Stomach (tissue), 9 donors: Measurements from ENCODE around the gene BACE2. TPM values are rescaled to one million over a fixed set of nuclear protein-coding genes. Genes with fewer than 3 reads are reported as not detected.

Experiments
- DNase-seq, 2 donors: peaks; one replicate each; pipeline versions ENCODE4 v3.0.0 to v3.0.0-alpha.2; 2013 to 2019
- H3K27ac ChIP-seq, 5 donors: fragments of 200-600 bp in 4 of 5; sonication (generic) in 4 of 5; one replicate each; pipeline ENCODE4 v1.5.1; 2013 to 2019; ENCODE audit warnings: mild to moderate bottlenecking in 1 of 5, moderate library complexity in 1 of 5
- H3K27me3 ChIP-seq, 3 donors: fragments of 200-600 bp; sonication (generic); one replicate each; pipeline ENCODE4 v1.5.1; 2017 to 2019; ENCODE audit warnings: mixed run types in 1 of 3
- H3K36me3 ChIP-seq, 4 donors: fragments of 200-600 bp; sonication (generic); 1 replicate in 3 of 4; 2 replicates in 1 of 4; pipeline ENCODE4 v1.5.1; 2016 to 2019
- H3K4me1 ChIP-seq, 4 donors: fragments of 200-600 bp; sonication (generic); one replicate each; pipeline ENCODE4 v1.5.1; 2016 to 2019
- H3K4me3 ChIP-seq, 4 donors: fragments of 200-600 bp; sonication (generic) in 3 of 4; one replicate each; pipeline ENCODE4 v1.5.1; 2016 to 2019; ENCODE audit warnings: mild to moderate bottlenecking in 1 of 4
- H3K9me3 ChIP-seq, 4 donors: fragments of 200-600 bp; sonication (generic); one replicate each; pipeline ENCODE4 v1.5.1; 2016 to 2019
- EP300 ChIP-seq: sonication (generic); formaldehyde crosslinking; IDR thresholded peaks from one replicate; pipeline ENCODE4 v1.6.1; 2017; ENCODE audit warnings: antibody characterized with exemption
- POLR2A ChIP-seq, 4 donors: fragments of 450-650 bp; IDR thresholded peaks; one replicate each; pipeline ENCODE4 v1.6.1; 2016; ENCODE audit warnings: antibody characterized with exemption in 4 of 4, control low read depth in 2 of 4, mild to moderate bottlenecking in 1 of 4, moderate library complexity in 1 of 4
- POLR2AphosphoS5 ChIP-seq, 3 donors: sonication (generic); formaldehyde crosslinking; IDR thresholded peaks; one replicate each; pipeline ENCODE4 v1.6.1; 2016; ENCODE audit warnings: antibody characterized with exemption in 3 of 3
- WGBS, 5 donors: extraction: QIAGEN DNeasy Blood & Tissue Kit in 3 of 5; methylation state at CpG; one replicate each; pipeline versions ENCODE4 v1.1.5 to v1.1.7; 2013 to 2018; 5-methylcytosine and 5-hydroxymethylcytosine counted together
- intact Hi-C: fragments of 100-400 bp; cut with DNase I; formaldehyde crosslinking; loops from one replicate; pipeline ENCODE4 v1.15.1; 2023; ENCODE audit warnings: low total_unique reads
- polyA plus RNA-seq, 3 donors: library from polyadenylated mRNA; stranded (reverse); fragments of 200-250 nt; gene quantifications; one replicate each; pipeline ENCODE4 v1.2.3, GENCODE V29; 2013
- total RNA-seq, 5 donors: library from RNA; depleted of rRNA; stranded (reverse); fragments of >200 nt; gene quantifications; one replicate each; pipeline versions ENCODE4 v1.1.0 to v1.2.3, GENCODE V29; 2014 to 2016
- TF ChIP-seq, protein P1 (sequence below), 7 experiments: fragments of 450-650 bp in 4 of 7; fragments of 200-600 bp in 3 of 7; sonication (generic) in 3 of 7; IDR thresholded peaks; one replicate each; pipeline ENCODE4 v1.5.1; 2016 to 2019; ENCODE audit warnings: antibody characterized with exemption in 7 of 7, control low read depth in 2 of 7, mild to moderate bottlenecking in 1 of 7
- donor health status: healthy with polysubstance abuse.
- donor health status: Bipolar disorder and iron deficiency.
- donor health status: healthy.

Gene BACE2
- total and polyA plus RNA-seq, 8 donors, result 7.6 to 244 (median 51.4) TPM

DNA sequence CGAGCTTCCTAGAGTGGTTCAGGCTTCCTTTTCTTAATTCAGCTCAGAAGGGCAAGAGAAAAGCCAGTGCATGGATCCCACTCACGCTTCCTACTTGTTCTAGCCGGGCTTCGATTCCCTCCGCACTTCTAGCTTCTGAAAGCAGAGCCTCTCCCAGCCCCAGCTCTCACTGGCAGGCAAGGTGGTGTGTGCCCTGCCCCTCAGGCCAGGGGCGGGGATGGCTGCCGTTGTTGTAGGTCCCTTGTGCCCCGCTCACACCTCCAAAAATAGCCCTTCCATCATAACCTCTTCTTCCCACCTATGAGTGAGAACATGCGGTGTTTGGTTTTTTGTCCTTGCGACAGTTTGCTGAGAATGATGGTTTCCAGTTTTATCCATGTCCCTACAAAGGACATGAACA lies 31.6 kb downstream of the BACE2 start:
- H3K9me3 ChIP-seq, result no peaks in the 10 kb centered on the region
- WGBS, 5 donors, result 83 to 92% (median 91%) methylated on average over 10 of the region's 10 CpGs
- H3K27me3 ChIP-seq, result no peaks in the 10 kb centered on the region
- no peak overlapping the region for H3K4me3 ChIP-seq
- no peak for DNase-seq
- TF ChIP-seq, protein P1, sequence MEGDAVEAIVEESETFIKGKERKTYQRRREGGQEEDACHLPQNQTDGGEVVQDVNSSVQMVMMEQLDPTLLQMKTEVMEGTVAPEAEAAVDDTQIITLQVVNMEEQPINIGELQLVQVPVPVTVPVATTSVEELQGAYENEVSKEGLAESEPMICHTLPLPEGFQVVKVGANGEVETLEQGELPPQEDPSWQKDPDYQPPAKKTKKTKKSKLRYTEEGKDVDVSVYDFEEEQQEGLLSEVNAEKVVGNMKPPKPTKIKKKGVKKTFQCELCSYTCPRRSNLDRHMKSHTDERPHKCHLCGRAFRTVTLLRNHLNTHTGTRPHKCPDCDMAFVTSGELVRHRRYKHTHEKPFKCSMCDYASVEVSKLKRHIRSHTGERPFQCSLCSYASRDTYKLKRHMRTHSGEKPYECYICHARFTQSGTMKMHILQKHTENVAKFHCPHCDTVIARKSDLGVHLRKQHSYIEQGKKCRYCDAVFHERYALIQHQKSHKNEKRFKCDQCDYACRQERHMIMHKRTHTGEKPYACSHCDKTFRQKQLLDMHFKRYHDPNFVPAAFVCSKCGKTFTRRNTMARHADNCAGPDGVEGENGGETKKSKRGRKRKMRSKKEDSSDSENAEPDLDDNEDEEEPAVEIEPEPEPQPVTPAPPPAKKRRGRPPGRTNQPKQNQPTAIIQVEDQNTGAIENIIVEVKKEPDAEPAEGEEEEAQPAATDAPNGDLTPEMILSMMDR (IDR thresholded peaks at IDR 0.05), result no peak
- TF ChIP-seq POLR2AphosphoS5 (IDR thresholded peaks at IDR 0.05) (no peak), POLR2A (IDR thresholded peaks at IDR 0.05) (no peak), EP300 (no peak)
- peaks cover 8 to 39% (median 18%) of the 10 kb centered on the region in 4 donors for H3K4me1 ChIP-seq
- intact Hi-C loops, result no loop called here
- H3K27ac ChIP-seq, result no peak overlapping the region
- peaks cover 0 to 8% (median 4%) of the 10 kb centered on the region in 4 donors for H3K36me3 ChIP-seq

DNA sequence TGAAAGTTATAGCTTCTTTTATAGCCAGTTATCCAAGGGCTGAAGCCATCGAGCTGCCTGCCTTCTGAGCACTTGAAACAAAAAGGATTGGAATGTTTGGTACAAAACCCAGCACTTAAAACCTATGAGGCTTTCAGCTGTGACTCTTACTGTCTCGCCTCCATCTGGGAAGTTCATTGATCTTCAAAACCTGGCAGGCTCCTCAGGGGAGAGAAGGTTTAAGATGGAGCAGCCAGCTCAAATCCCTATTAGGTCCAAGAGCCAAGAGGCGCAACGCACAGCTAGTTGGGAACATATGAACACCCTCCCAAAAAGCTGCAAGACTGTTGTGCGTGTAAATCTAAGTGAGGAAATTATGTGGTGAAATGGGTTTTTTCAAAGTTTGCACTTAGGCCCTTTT lies 33.4 kb downstream of the BACE2 start:
- peaks cover 8 to 23% (median 15%) of the 10 kb centered on the region in 4 donors for H3K4me1 ChIP-seq
- peaks cover 0 to 14% (median 2%) of the 10 kb centered on the region in 4 donors for H3K36me3 ChIP-seq
- no peak for DNase-seq
- no peak overlapping the region for H3K27ac ChIP-seq
- 80 to 89% (median 88%) methylated on average over 5 of the region's 5 CpGs for WGBS, 5 donors
- no peaks in the 10 kb centered on the region for H3K9me3 ChIP-seq
- no peak overlapping the region for H3K4me3 ChIP-seq
- no peaks in the 10 kb centered on the region for H3K27me3 ChIP-seq
- intact Hi-C loops, result no loop called here
- TF ChIP-seq EP300, result no peak
- TF ChIP-seq POLR2A (IDR thresholded peaks at IDR 0.05), result no peak
- TF ChIP-seq POLR2AphosphoS5 (IDR thresholded peaks at IDR 0.05), result no peak
- TF ChIP-seq, protein P1 (IDR thresholded peaks at IDR 0.05), result no peak

DNA sequence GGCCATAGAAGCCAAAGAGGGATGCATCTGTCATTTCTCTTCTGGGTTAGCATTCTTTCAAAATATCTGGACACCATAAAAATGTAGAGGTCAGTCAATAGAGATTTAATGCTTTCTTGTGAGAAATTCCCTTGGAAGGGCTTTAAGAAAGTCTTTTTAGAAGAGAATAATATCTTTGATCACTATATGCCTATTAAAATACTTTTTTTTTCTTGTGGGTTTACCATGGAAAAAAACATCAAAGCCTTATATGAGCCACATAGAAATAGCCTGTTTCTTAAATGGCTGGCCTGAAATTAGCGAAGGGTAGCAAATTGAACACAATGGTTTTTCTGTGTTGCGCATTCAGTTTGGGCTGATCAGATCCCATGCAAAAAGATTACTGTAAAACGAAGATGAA lies 36.8 kb downstream of the BACE2 start:
- no peak overlapping the region for H3K4me3 ChIP-seq
- intact Hi-C loops, result no loop called here
- H3K27ac ChIP-seq, result no peak overlapping the region
- peaks cover 0 to 15% (median 2%) of the 10 kb centered on the region in 4 donors for H3K36me3 ChIP-seq
- no peaks in the 10 kb centered on the region for H3K9me3 ChIP-seq
- DNase-seq, result no peak
- no peak for TF ChIP-seq POLR2A (IDR thresholded peaks at IDR 0.05)
- no peak for TF ChIP-seq POLR2AphosphoS5 (IDR thresholded peaks at IDR 0.05)
- TF ChIP-seq, protein P1 (IDR thresholded peaks at IDR 0.05), result no peak
- TF ChIP-seq EP300, result no peak
- no peaks in the 10 kb centered on the region for H3K27me3 ChIP-seq
- peaks cover 19 to 23% (median 19%) of the 10 kb centered on the region in 4 donors for H3K4me1 ChIP-seq
- 72 to 92% (median 91%) methylated on average over 3 of the region's 3 CpGs for WGBS, 5 donors

DNA sequence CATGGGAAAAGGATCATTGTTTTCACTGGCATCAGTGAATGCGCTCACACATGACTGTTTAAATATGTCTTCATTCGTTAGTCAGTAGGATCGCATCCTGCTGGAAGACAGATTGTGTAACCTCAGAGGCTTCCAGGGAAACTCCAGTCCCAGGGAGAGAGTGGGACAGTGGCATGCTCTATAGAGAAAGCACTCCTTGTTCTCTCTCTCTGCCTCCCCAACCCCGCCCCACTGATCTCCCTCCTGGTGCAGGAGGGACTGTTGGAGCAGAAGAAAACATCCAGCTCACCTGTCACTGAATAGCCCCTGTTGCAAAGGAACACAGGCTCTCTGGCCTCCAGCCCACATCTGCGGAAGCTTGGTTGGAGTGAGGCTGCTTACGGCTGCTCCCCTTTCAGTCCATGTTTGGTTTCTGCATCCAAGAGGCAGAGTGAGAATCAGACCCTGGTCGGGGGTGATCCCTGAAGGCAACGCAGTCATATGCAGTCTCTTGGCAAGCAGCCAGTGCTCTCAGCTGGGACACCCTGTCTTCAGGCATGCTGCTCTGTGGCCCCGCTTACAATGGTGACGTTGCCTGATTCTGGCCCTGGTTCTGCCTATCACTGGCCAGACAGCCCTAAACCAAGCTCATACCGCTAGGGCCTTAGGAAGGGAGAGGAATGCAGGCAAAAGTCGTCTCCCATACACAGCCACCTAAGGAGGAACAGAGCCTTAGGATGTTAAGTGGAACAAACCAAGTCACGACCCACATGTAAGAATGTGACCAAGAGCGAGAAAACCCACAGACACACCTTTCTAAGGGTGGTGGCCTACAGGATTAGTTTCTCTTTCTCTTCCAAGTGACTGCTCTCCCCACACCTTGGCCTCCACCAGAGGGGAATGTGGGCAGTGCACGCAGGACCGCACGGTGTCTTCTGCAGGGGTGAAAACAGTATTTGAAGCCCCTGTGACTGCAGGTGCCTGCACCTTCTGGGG lies 39.7 kb downstream of the BACE2 start:
- TF ChIP-seq POLR2A (IDR thresholded peaks at IDR 0.05), result no peak
- TF ChIP-seq POLR2AphosphoS5 (IDR thresholded peaks at IDR 0.05), result peak in 1 of 3 donors; percentile 4
- intact Hi-C loops, result no loop called here
- Histone ChIP-seq H3K36me3 (peaks cover 0 to 30% (median 16%) of the 10 kb centered on the region in 4 donors), H3K9me3 (no peaks in the 10 kb centered on the region), H3K4me3 (peak overlapping the region in 3 of 4 donors; percentile 1 to 22 (median 3)), H3K27ac (peak overlapping the region; percentile 6 to 71 (median 66)), H3K4me1 (peaks cover 19 to 29% (median 23%) of the 10 kb centered on the region in 4 donors), H3K27me3 (no peaks in the 10 kb centered on the region)
- WGBS, 5 donors, result 34 to 51% (median 39%) methylated on average over 13 to 17 of the region's 17 CpGs
- peak; percentile 71 to 82 for DNase-seq
